ENCODE data around the gene OR6F1. TPM values are rescaled to one million over a fixed set of nuclear protein-coding genes. Genes with fewer than 3 reads are reported as not detected.
"Not testable (repeated sequence)": the region's sequence is repeated elsewhere in the genome, so short reads cannot be mapped to it uniquely, and the experiment has no call there.

Gene OR6F1
- total and polyA plus RNA-seq, 2 donors (not counting 1 experiment from before 2014, with no cell fraction given) = not detected

- H3K4me1 ChIP-seq (ENCODE audit: control insufficient read depth, extremely low read depth, insufficient read depth, low read length) = no peaks in the 10 kb centered on the region
- no peak for TF ChIP-seq CTCF (conservative IDR thresholded peaks at IDR 0.05 in 1 of 2, IDR thresholded peaks at IDR 0.05 in 1 of 2; ENCODE audit: low read depth in 1 of 2, low read length in 2 of 2)
- no peak for TF ChIP-seq EZH2 (IDR thresholded peaks at IDR 0.05; ENCODE audit: low read length, missing control alignments)
- DNase-seq (ENCODE audit: low read depth in 2 of 2) = peak in 1 of 2 donors; percentile 63
- H3K4me2 ChIP-seq (ENCODE audit: extremely low read depth, insufficient read depth, low read length) = no peak overlapping the region
- no peak overlapping the region for H3K9ac ChIP-seq (ENCODE audit: insufficient read depth, low read length)
- no peak overlapping the region for H2AFZ ChIP-seq (ENCODE audit: low read length)
- no peak overlapping the region for H3K4me3 ChIP-seq (replicated peaks in 1 of 4; ENCODE audit: control extremely low read depth in 1 of 4, insufficient read depth in 1 of 4, low read depth in 3 of 4, low read length in 4 of 4)
- H3K9me3 ChIP-seq (ENCODE audit: control insufficient read depth, insufficient read depth, low read depth, low read length) = no peaks in the 10 kb centered on the region
- H3K36me3 ChIP-seq (ENCODE audit: control insufficient read depth, insufficient read depth, low read length) = no peaks in the 10 kb centered on the region
- H3K79me2 ChIP-seq (ENCODE audit: control insufficient read depth, insufficient read depth, low read length) = no peaks in the 10 kb centered on the region
- no peak overlapping the region for H3K27ac ChIP-seq (ENCODE audit: insufficient read depth, low read length)
- no peaks in the 10 kb centered on the region for H4K20me1 ChIP-seq (ENCODE audit: control insufficient read depth, extremely low read depth, insufficient read depth, low read length)
- no peaks in the 10 kb centered on the region for H3K27me3 ChIP-seq (ENCODE audit: control insufficient read depth, insufficient read depth, low read length)
Observed at GRCh38 chr1:247746391-247746935, 30.0 kb upstream of the OR6F1 start.

- H3K27me3 ChIP-seq (ENCODE audit: control insufficient read depth, insufficient read depth, low read length); H3K4me3 ChIP-seq (replicated peaks in 1 of 4; ENCODE audit: control extremely low read depth in 1 of 4, insufficient read depth in 1 of 4, low read depth in 3 of 4, low read length in 4 of 4); H3K9me3 ChIP-seq (ENCODE audit: control insufficient read depth, insufficient read depth, low read depth, low read length); H4K20me1 ChIP-seq (ENCODE audit: control insufficient read depth, extremely low read depth, insufficient read depth, low read length); H3K9ac ChIP-seq (ENCODE audit: insufficient read depth, low read length); H3K4me1 ChIP-seq (ENCODE audit: control insufficient read depth, extremely low read depth, insufficient read depth, low read length); H3K27ac ChIP-seq (ENCODE audit: insufficient read depth, low read length); H3K79me2 ChIP-seq (ENCODE audit: control insufficient read depth, insufficient read depth, low read length); H3K36me3 ChIP-seq (ENCODE audit: control insufficient read depth, insufficient read depth, low read length); H3K4me2 ChIP-seq (ENCODE audit: extremely low read depth, insufficient read depth, low read length); H2AFZ ChIP-seq (ENCODE audit: low read length): not testable (repeated sequence)
- DNase-seq (ENCODE audit: low read depth in 2 of 2) = peak in 1 of 2 donors; percentile 76
Observed at GRCh38 chr1:247742215-247742760, 25.8 kb upstream of the OR6F1 start.

- no peak overlapping the region for H3K4me3 ChIP-seq (replicated peaks in 1 of 4; ENCODE audit: control extremely low read depth in 1 of 4, insufficient read depth in 1 of 4, low read depth in 3 of 4, low read length in 4 of 4)
- no peak for DNase-seq (ENCODE audit: low read depth in 2 of 2)
- H3K4me2 ChIP-seq (ENCODE audit: extremely low read depth, insufficient read depth, low read length) = no peak overlapping the region
- H3K4me1 ChIP-seq (ENCODE audit: control insufficient read depth, extremely low read depth, insufficient read depth, low read length) = no peaks in the 10 kb centered on the region
- no peak overlapping the region for H3K27ac ChIP-seq (ENCODE audit: insufficient read depth, low read length)
- H3K9me3 ChIP-seq (ENCODE audit: control insufficient read depth, insufficient read depth, low read depth, low read length) = no peaks in the 10 kb centered on the region
- no peaks in the 10 kb centered on the region for H3K27me3 ChIP-seq (ENCODE audit: control insufficient read depth, insufficient read depth, low read length)
- H3K79me2 ChIP-seq (ENCODE audit: control insufficient read depth, insufficient read depth, low read length) = no peaks in the 10 kb centered on the region
- no peaks in the 10 kb centered on the region for H4K20me1 ChIP-seq (ENCODE audit: control insufficient read depth, extremely low read depth, insufficient read depth, low read length)
- no peak overlapping the region for H3K9ac ChIP-seq (ENCODE audit: insufficient read depth, low read length)
- TF ChIP-seq EZH2 (IDR thresholded peaks at IDR 0.05; ENCODE audit: low read length, missing control alignments) (no peak), CTCF (conservative IDR thresholded peaks at IDR 0.05 in 1 of 2, IDR thresholded peaks at IDR 0.05 in 1 of 2; ENCODE audit: low read depth in 1 of 2, low read length in 2 of 2) (no peak)
- no peak overlapping the region for H2AFZ ChIP-seq (ENCODE audit: low read length)
- H3K36me3 ChIP-seq (ENCODE audit: control insufficient read depth, insufficient read depth, low read length) = no peaks in the 10 kb centered on the region
Observed at GRCh38 chr1:247741756-247742155, 25.3 kb upstream of the OR6F1 start.
